HCT116 (cell line): ENCODE results near the gene CFAP119. TPM values are rescaled to one million over a fixed set of nuclear protein-coding genes. Genes with fewer than 3 reads are reported as not detected.
A peak's percentile ranks its signal among the peaks of the same experiment; 100 is the strongest.

ENCODE experiments used
- ATAC-seq: fragments of 200-7000 bp; cut with Tn5 transposase; 2 replicates; pipeline ENCODE4 v1.9.1; 2020; ENCODE audit warnings: mild to moderate bottlenecking, moderate library complexity
- BruUV-seq: library from RNA; stranded (reverse); fragments of 400-500 nt; replicated peaks from 2 replicates; lab custom pipeline; 2021; lab: Mats Ljungman, UMichigan
- CTCF ChIA-PET: fragments of 300-600 bp; sonication (Branson Sonifier 250); formaldehyde crosslinking; loops from one replicate; lab custom pipeline; 2021; ENCODE audit warnings: antibody characterized with exemption; lab: Charles Lee
- POLR2A ChIA-PET: fragments of 300-600, 350-600 bp; sonication (Branson Sonifier 250); formaldehyde crosslinking; loops from one replicate; lab custom pipeline; 2021; ENCODE audit warnings: antibody characterized with exemption; lab: Charles Lee
- RAD21 ChIA-PET, 2 experiments: fragments of 300-600 bp; sonication (Branson Sonifier 250); formaldehyde crosslinking; loops; one replicate each; lab custom pipeline; 2023; ENCODE audit warnings: low total read pairs in 2 of 2; ENCODE audit not compliant: uncharacterized antibody in 2 of 2, unreplicated experiment in 2 of 2, low non-redundant PET in 1 of 2; lab: Charles Lee
- DNase-seq: peaks from one replicate; pipeline ENCODE4 v3.0.0-alpha.2; 2010; ENCODE audit warnings: low read depth, low spot score
- H2AFZ ChIP-seq: fragments of 200-600 bp; shearing (Covaris generic), sonication (generic); 2 replicates; pipeline ENCODE4 v1.6.1; 2017; ENCODE audit warnings: low read depth, mixed run types, mixed read lengths, antibody characterized with exemption, low read length; ENCODE audit not compliant: poor library complexity, severe bottlenecking
- H3K27ac ChIP-seq: 2 replicates; pipeline ENCODE4 v1.5.1; 2012; ENCODE audit warnings: low read depth, low read length
- H3K27me3 ChIP-seq: fragments of 200-600 bp; sonication (generic); 2 replicates; pipeline ENCODE4 v1.6.1; 2016; ENCODE audit warnings: mixed run types, low read length, mixed read lengths; ENCODE audit not compliant: insufficient read depth
- H3K36me3 ChIP-seq, 2 experiments: fragments of 200-500 bp in 1 of 2; fragments of 200-600 bp in 1 of 2; sonication (Bioruptor generic) in 1 of 2; sonication (generic) in 1 of 2; 2 replicates each; pipeline versions ENCODE4 v1.5.1 to v1.6.1; 2014 to 2016; ENCODE audit warnings: low read length in 2 of 2, inconsistent platforms in 1 of 2, mixed read lengths in 1 of 2, mixed run types in 1 of 2; ENCODE audit not compliant: insufficient read depth in 2 of 2, control insufficient read depth in 1 of 2
- H3K4me1 ChIP-seq, 2 experiments: fragments of 200-600 bp in 1 of 2; sonication (generic) in 1 of 2; 2 replicates each; pipeline versions ENCODE4 v1.5.1 to v1.6.1; 2012 to 2017; ENCODE audit warnings: low read length in 2 of 2, inconsistent platforms in 1 of 2, mild to moderate bottlenecking in 1 of 2, mixed read lengths in 1 of 2, mixed run types in 1 of 2, moderate library complexity in 1 of 2; ENCODE audit not compliant: insufficient read depth in 2 of 2, control insufficient read depth in 1 of 2
- H3K4me2 ChIP-seq: fragments of 200-600 bp; sonication (generic); 2 replicates; pipeline ENCODE4 v1.6.1; 2017; ENCODE audit warnings: mixed run types, low read length, mixed read lengths
- H3K4me3 ChIP-seq, 2 experiments: fragments of 200-600 bp in 1 of 2; sonication (generic) in 1 of 2; replicated peaks in 1 of 2; 2 replicates each; pipeline ENCODE4 v1.5.1; 2011 to 2016; ENCODE audit warnings: low read length in 2 of 2, control low read depth in 1 of 2, low read depth in 1 of 2, mild to moderate bottlenecking in 1 of 2, mixed read lengths in 1 of 2, mixed run types in 1 of 2
- H3K79me2 ChIP-seq: fragments of 200-600 bp; sonication (generic); 2 replicates; pipeline ENCODE4 v1.6.1; 2017; ENCODE audit warnings: mild to moderate bottlenecking, mixed run types, low read length, moderate library complexity, mixed read lengths; ENCODE audit not compliant: insufficient read depth
- H3K9ac ChIP-seq: fragments of 200-600 bp; sonication (generic); 2 replicates; pipeline ENCODE4 v1.6.1; 2016; ENCODE audit warnings: low read length, mixed read lengths
- H3K9me2 ChIP-seq: fragments of 200-600 bp; sonication (generic), shearing (Covaris generic); 2 replicates; pipeline ENCODE4 v1.6.1; 2017; ENCODE audit warnings: mixed run types, mild to moderate bottlenecking, moderate library complexity; ENCODE audit not compliant: insufficient read depth
- H3K9me3 ChIP-seq, 2 experiments: fragments of 200-500 bp in 1 of 2; fragments of 200-600 bp in 1 of 2; sonication (Bioruptor generic) in 1 of 2; sonication (generic) in 1 of 2; 2 replicates each; pipeline ENCODE4 v1.6.1; 2014 to 2017; ENCODE audit warnings: low read length in 2 of 2, mixed read lengths in 2 of 2, inconsistent platforms in 1 of 2, low read depth in 1 of 2, mild to moderate bottlenecking in 1 of 2, mixed run types in 1 of 2, moderate library complexity in 1 of 2; ENCODE audit not compliant: control insufficient read depth in 1 of 2, insufficient read depth in 1 of 2
- H4K20me1 ChIP-seq: fragments of 200-600 bp; sonication (generic), shearing (Covaris generic); 2 replicates; pipeline ENCODE4 v1.6.1; 2017; ENCODE audit warnings: mixed run types, mild to moderate bottlenecking, moderate library complexity; ENCODE audit not compliant: insufficient read depth
- ATF3 ChIP-seq: IDR thresholded peaks from 2 replicates; pipeline ENCODE4 v1.6.1; 2012
- CTCF ChIP-seq, 3 experiments: fragments of 200-600 bp in 1 of 3; sonication (generic) in 1 of 3; IDR thresholded peaks in 2 of 3; conservative IDR thresholded peaks in 1 of 3; 2 replicates each; pipeline ENCODE4 v1.5.1; 2012 to 2017; ENCODE audit warnings: low read depth in 2 of 3, low read length in 2 of 3, antibody characterized with exemption in 1 of 3, borderline replicate concordance in 1 of 3, control low read depth in 1 of 3, mild to moderate bottlenecking in 1 of 3, mixed read lengths in 1 of 3, mixed run types in 1 of 3, moderate library complexity in 1 of 3; ENCODE audit not compliant: insufficient read depth in 1 of 3
- EGR1 ChIP-seq: IDR thresholded peaks from 2 replicates; pipeline ENCODE4 v1.6.1; 2012; ENCODE audit warnings: low read depth
- ELF1 ChIP-seq: IDR thresholded peaks from 2 replicates; pipeline ENCODE4 v1.6.1; 2012; ENCODE audit warnings: low read depth, borderline replicate concordance
- EZH2 ChIP-seq: fragments of 200-600 bp; sonication (generic); IDR thresholded peaks from 2 replicates; pipeline ENCODE4 v1.6.1; 2017; ENCODE audit warnings: antibody characterized with exemption, mixed run types
- FOSL1 ChIP-seq: IDR thresholded peaks from 2 replicates; pipeline ENCODE4 v1.6.1; 2012; ENCODE audit warnings: low read depth
- JUND ChIP-seq: IDR thresholded peaks from 2 replicates; pipeline ENCODE4 v1.6.1; 2012
- POLR2A ChIP-seq: IDR thresholded peaks from 2 replicates; pipeline ENCODE4 v1.7.0; 2011; ENCODE audit warnings: borderline replicate concordance; ENCODE audit not compliant: insufficient read depth, insufficient read length; ENCODE audit errors: extremely low read depth
- POLR2AphosphoS5 ChIP-seq: IDR thresholded peaks from 2 replicates; pipeline ENCODE4 v1.6.1; 2011; ENCODE audit warnings: mild to moderate bottlenecking, low read depth, low read length, moderate library complexity
- RAD21 ChIP-seq: IDR thresholded peaks from 2 replicates; pipeline ENCODE4 v1.6.1; 2012; ENCODE audit warnings: low read depth, mild to moderate bottlenecking
- SIN3A ChIP-seq: IDR thresholded peaks from 2 replicates; pipeline ENCODE4 v1.6.1; 2012; ENCODE audit warnings: low read depth
- SP1 ChIP-seq: IDR thresholded peaks from 2 replicates; pipeline ENCODE4 v1.6.1; 2012; ENCODE audit warnings: low read depth
- SRF ChIP-seq: IDR thresholded peaks from 2 replicates; pipeline ENCODE4 v1.6.1; 2012; ENCODE audit warnings: low read depth
- YY1 ChIP-seq: IDR thresholded peaks from 2 replicates; pipeline ENCODE4 v1.6.1; 2011; ENCODE audit warnings: low read length, low read depth, moderate library complexity, mild to moderate bottlenecking; ENCODE audit not compliant: insufficient replicate concordance; ENCODE audit errors: extremely low read depth
- ZNF274 ChIP-seq: fragments of 200-500 bp; sonication (Bioruptor generic); IDR thresholded peaks from 2 replicates; pipeline ENCODE4 v1.6.1; 2014; ENCODE audit warnings: mild to moderate bottlenecking, low read depth, low read length, inconsistent platforms
- intact Hi-C: fragments of 100-400 bp; cut with micrococcal nuclease; formaldehyde crosslinking; loops from 2 replicates; pipeline ENCODE4 v1.10.0; 2022
- total RNA-seq: library from RNA; stranded (reverse); gene quantifications from one replicate; pipeline ENCODE4 v1.2.1, GENCODE V29; 2021; ENCODE audit not compliant: unreplicated experiment

The CFAP119 gene
- total RNA-seq, 1 experiment from 2014 or later, result 12.6 TPM

GRCh38 chr16:30780549-30780948, 18.7 kb upstream of the CFAP119 start:
- ChIA-PET POLR2A (interaction anchor here (0.8 to 1.2 kb wide), 2 partner anchors 9 to 25 kb away, joined by 3 read pairs; no protein-coding TSS in a partner anchor), RAD21 (no interaction called here), CTCF (no interaction called here)
- Histone ChIP-seq H3K4me2 (no peak overlapping the region), H3K27me3 (no peaks in the 10 kb centered on the region), H3K4me1 (peaks cover 3 to 14% of the 10 kb centered on the region in 2 experiments; a peak in 2 of 4 replicates), H3K27ac (no peak overlapping the region), H2AFZ (no peak overlapping the region), H3K9me2 (no peaks in the 10 kb centered on the region), H3K36me3 (peaks cover 9 to 14% of the 10 kb centered on the region in 2 experiments; a peak in 3 of 4 replicates), H3K4me3 (no peak overlapping the region), H4K20me1 (no peaks in the 10 kb centered on the region), H3K79me2 (peaks cover 11% of the 10 kb centered on the region; the same call in 1 of the 2 replicates), H3K9me3 (no peaks in the 10 kb centered on the region), H3K9ac (no peak overlapping the region)
- BruUV-seq, result no TSS peak
- DNase-seq, result no peak
- ATAC-seq, result no peak
- intact Hi-C loops, result no loop called here
- TF ChIP-seq ELF1 (no peak), JUND (no peak), POLR2AphosphoS5 (peak; percentile 32; the same call in 1 of the 2 replicates)

GRCh38 chr16:30780021-30780420, 18.2 kb upstream of the CFAP119 start:
- Histone ChIP-seq H3K9me2 (no peaks in the 10 kb centered on the region), H2AFZ (no peak overlapping the region), H3K4me3 (no peak overlapping the region), H4K20me1 (no peaks in the 10 kb centered on the region), H3K9ac (no peak overlapping the region), H3K4me1 (peaks cover 0 to 11% of the 10 kb centered on the region in 2 experiments; a peak in 2 of 4 replicates), H3K27me3 (no peaks in the 10 kb centered on the region), H3K27ac (no peak overlapping the region), H3K79me2 (peaks cover 5% of the 10 kb centered on the region; the same call in 1 of the 2 replicates), H3K36me3 (peaks cover 9 to 14% of the 10 kb centered on the region in 2 experiments; a peak in 3 of 4 replicates), H3K9me3 (no peaks in the 10 kb centered on the region), H3K4me2 (no peak overlapping the region)
- ChIA-PET CTCF (no interaction called here), POLR2A (interaction anchor here (0.8 to 1.2 kb wide), 2 partner anchors 9 to 25 kb away, joined by 3 read pairs; no protein-coding TSS in a partner anchor), RAD21 (no interaction called here)
- BruUV-seq, result no TSS peak
- DNase-seq (no peak), ATAC-seq (no peak)
- intact Hi-C loops, result no loop called here
- TF ChIP-seq ZNF274 (no peak), YY1 (no peak), POLR2A (no peak), ELF1 (no peak), RAD21 (no peak), CTCF (IDR thresholded peaks at IDR 0.05 in 2 of 3, conservative IDR thresholded peaks at IDR 0.05 in 1 of 3; ENCODE audit: borderline replicate concordance in 1 of 3, insufficient read depth in 1 of 3, low read depth in 2 of 3, low read length in 2 of 3) (no peak), SRF (no peak), POLR2AphosphoS5 (no peak), EZH2 (no peak), SIN3A (no peak), EGR1 (no peak), FOSL1 (no peak), SP1 (no peak), ATF3 (no peak)
